Fibroblast of the aortic adventitia (primary cell): ENCODE data around the gene CCDC174. TPM values are rescaled to one million over a fixed set of nuclear protein-coding genes. Genes with fewer than 3 reads are reported as not detected.

ENCODE experiments used
- DNase-seq: peaks from one replicate; pipeline ENCODE4 v3.0.0-alpha.2; 2010; ENCODE audit warnings: low read depth
- H3K4me3 ChIP-seq: 2 replicates; pipeline ENCODE4 v1.5.1; 2011; ENCODE audit warnings: low read depth, mild to moderate bottlenecking, control low read depth, low read length, moderate library complexity
- total RNA-seq: library from RNA; depleted of rRNA; stranded (reverse); fragments of >200 nt; gene quantifications from 2 replicates; pipeline ENCODE4 v1.2.3, GENCODE V29; 2012; ENCODE audit warnings: low replicate concordance
- TF ChIP-seq, protein P1 (sequence below): IDR thresholded peaks from 2 replicates; pipeline ENCODE4 v1.5.1; 2011; ENCODE audit warnings: mild to moderate bottlenecking, low read length, control low read depth, inconsistent platforms; ENCODE audit not compliant: insufficient read depth

The CCDC174 gene
- total RNA-seq, 1 donor, result 11.5 TPM

DNA sequence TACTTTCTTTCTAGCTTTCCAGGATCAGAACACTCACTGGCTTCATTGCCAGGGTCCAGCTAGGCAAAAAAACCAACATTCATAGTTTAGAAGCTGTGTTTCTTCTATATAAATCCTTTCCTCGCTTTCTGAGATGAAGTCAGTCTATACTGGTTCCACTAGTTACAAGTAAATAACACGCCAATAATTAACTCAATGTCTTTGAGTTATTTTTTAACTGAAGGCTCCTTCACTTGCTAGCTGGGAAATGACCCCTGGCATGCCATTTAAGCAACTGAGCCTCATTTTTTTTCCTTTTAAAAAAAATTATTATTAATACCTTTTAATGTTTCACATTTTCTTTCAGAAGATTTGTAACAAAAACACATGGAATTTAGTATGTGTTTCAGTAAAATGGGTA is 2.1 kb upstream of the CCDC174 start:
- H3K4me3 ChIP-seq, result no peak overlapping the region
- DNase-seq, result no peak
- TF ChIP-seq, protein P1, sequence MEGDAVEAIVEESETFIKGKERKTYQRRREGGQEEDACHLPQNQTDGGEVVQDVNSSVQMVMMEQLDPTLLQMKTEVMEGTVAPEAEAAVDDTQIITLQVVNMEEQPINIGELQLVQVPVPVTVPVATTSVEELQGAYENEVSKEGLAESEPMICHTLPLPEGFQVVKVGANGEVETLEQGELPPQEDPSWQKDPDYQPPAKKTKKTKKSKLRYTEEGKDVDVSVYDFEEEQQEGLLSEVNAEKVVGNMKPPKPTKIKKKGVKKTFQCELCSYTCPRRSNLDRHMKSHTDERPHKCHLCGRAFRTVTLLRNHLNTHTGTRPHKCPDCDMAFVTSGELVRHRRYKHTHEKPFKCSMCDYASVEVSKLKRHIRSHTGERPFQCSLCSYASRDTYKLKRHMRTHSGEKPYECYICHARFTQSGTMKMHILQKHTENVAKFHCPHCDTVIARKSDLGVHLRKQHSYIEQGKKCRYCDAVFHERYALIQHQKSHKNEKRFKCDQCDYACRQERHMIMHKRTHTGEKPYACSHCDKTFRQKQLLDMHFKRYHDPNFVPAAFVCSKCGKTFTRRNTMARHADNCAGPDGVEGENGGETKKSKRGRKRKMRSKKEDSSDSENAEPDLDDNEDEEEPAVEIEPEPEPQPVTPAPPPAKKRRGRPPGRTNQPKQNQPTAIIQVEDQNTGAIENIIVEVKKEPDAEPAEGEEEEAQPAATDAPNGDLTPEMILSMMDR, result no peak

DNA sequence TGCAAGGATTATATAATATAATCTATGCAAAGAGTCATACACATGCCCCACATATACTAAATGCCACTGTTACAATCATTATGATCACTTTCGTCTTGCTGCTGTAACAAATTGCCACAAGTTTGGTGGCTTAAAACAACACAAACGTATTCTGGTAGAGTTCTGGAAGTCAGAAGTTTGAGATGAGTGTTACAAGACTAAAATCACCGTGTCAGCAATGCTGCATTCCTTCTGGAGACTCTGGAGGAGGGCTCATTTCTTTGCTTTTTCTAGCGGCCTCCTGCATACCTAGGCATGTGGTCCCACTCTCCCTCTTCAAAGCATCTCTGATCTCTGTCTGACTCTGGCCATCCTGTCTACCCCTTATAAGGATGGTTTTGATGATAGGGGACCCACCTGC is 1.4 kb upstream of the CCDC174 start:
- no peak for DNase-seq
- TF ChIP-seq, protein P1, result no peak
- H3K4me3 ChIP-seq, result no peak overlapping the region

- DNase-seq, result peak; percentile 50
- peak overlapping the region; percentile 98 for H3K4me3 ChIP-seq
These were observed 872 bp downstream of the CCDC174 start for GRCh38 chr3:14652360-14652907.

- no peak for DNase-seq
- TF ChIP-seq, protein P1, result no peak
- no peak overlapping the region for H3K4me3 ChIP-seq
These were observed 6.0 kb downstream of the CCDC174 start for GRCh38 chr3:14657579-14657978.

DNA sequence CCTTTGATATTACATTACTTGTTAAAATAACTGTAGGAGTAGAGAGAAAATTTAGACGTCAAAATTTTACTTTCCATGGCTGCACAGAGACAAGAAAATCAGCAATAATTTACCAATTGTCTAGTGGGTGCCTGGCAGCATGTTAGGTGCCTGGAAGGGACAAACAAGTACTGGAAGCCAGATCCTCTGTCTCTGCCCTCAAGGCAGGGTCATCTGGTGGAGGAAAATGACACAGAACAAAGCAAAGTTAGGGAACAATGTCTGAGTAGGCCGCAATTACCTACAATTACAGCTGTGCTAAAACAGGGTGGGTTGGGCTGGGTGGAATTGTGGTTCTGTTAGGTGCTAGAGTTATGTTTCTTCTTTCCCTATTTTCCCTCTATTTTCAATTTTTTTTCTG is 7.4 kb downstream of the CCDC174 start:
- DNase-seq, result no peak
- H3K4me3 ChIP-seq, result no peak overlapping the region
- TF ChIP-seq, protein P1, result no peak

- no peak for DNase-seq
These were observed 9.4 kb downstream of the CCDC174 start for GRCh38 chr3:14660942-14661341.

GRCh38 chr3:14663396-14664135 is 12.0 kb downstream of the CCDC174 start:
- no peak overlapping the region for H3K4me3 ChIP-seq
- TF ChIP-seq, protein P1, result no peak
- DNase-seq, result no peak

More at GRCh38 chr3:14660942-14661341, 9.4 kb downstream of the CCDC174 start:
- no peak overlapping the region for H3K4me3 ChIP-seq
- TF ChIP-seq, protein P1, result no peak
